ENCODE data around the gene CYP1A2. TPM values are rescaled to one million over a fixed set of nuclear protein-coding genes. Genes with fewer than 3 reads are reported as not detected.

Gene CYP1A2
- total RNA-seq, 1 experiment from 2014 or later, result not detected

- WGBS (ENCODE audit: extremely low coverage, insufficient read length, low lambda C conversion rate), result no CpG with 5 or more reads among the region's 5 CpGs
- Histone ChIP-seq H2AK5ac (ENCODE audit: insufficient read length, low read length) (no peak overlapping the region), H3K9me3 (ENCODE audit: control insufficient read depth, low read depth, low read length) (peaks cover 4% of the 10 kb centered on the region), H3K56ac (ENCODE audit: insufficient read length, low read depth, low read length) (no peak overlapping the region), H4K5ac (ENCODE audit: insufficient read length, low read depth, low read length) (no peak overlapping the region), H3K79me2 (ENCODE audit: insufficient read depth, low read length) (no peaks in the 10 kb centered on the region), H2AFZ (ENCODE audit: low read length) (no peak overlapping the region), H3K4me1 (ENCODE audit: insufficient read depth, low read length) (no peaks in the 10 kb centered on the region), H2BK5ac (ENCODE audit: insufficient read length, low read length) (no peak overlapping the region), H2BK120ac (ENCODE audit: low read depth, low read length, poor library complexity, severe bottlenecking) (no peak overlapping the region), H2BK20ac (ENCODE audit: low read depth, low read length, poor library complexity, severe bottlenecking) (no peak overlapping the region), H3K23me2 (ENCODE audit: insufficient read length, low read depth, low read length, poor library complexity, severe bottlenecking) (no peaks in the 10 kb centered on the region), H2BK15ac (ENCODE audit: low read depth, low read length) (no peak overlapping the region), H3T11ph (ENCODE audit: low read length) (no peak overlapping the region), H4K20me1 (ENCODE audit: control insufficient read depth, insufficient read depth, insufficient read length) (no peaks in the 10 kb centered on the region), H4K91ac (ENCODE audit: insufficient read length, low read depth, low read length) (no peak overlapping the region), H3K18ac (ENCODE audit: insufficient read length, low read depth, low read length) (no peak overlapping the region), H3K79me1 (ENCODE audit: insufficient read depth, low read depth, low read length, poor library complexity, severe bottlenecking) (no peaks in the 10 kb centered on the region), H3K9ac (ENCODE audit: extremely low read depth, insufficient read length, low read length) (no peak overlapping the region), H3K27me3 (ENCODE audit: insufficient read depth, low read length) (no peaks in the 10 kb centered on the region), H2BK12ac (ENCODE audit: insufficient read length, low read depth, low read length) (no peak overlapping the region), H3K14ac (ENCODE audit: insufficient read depth, low read length) (no peak overlapping the region), H3K23ac (ENCODE audit: insufficient read length, low read depth, low read length) (no peak overlapping the region), H3K4ac (ENCODE audit: low read depth, low read length) (no peak overlapping the region), H3K4me2 (ENCODE audit: insufficient read depth, insufficient read length, low read length) (no peak overlapping the region), H3K27ac (ENCODE audit: insufficient read length, low read depth, low read length) (no peak overlapping the region), H4K8ac (replicated peaks; ENCODE audit: insufficient read length, low read depth, low read length) (no peak overlapping the region)
- Mint-ChIP-seq H3K4me3 (no peak overlapping the region), H3K27me3 (ENCODE audit: low read depth) (peaks cover 51% of the 10 kb centered on the region), H3K36me3 (ENCODE audit: insufficient read depth in 1 of 3, low read depth in 3 of 3) (no peaks in the 10 kb centered on the region; a peak in 1 of 7 replicates), H3K9me3 (peaks cover 6 to 7% of the 10 kb centered on the region in 2 experiments; a peak in 2 of 5 replicates), H3K4me1 (peaks cover 5 to 6% of the 10 kb centered on the region in 2 experiments; a peak in 2 of 4 replicates), H3K27ac (no peak overlapping the region)
- no peak for DNase-seq
- TF ChIP-seq CTCF (conservative IDR thresholded peaks at IDR 0.05), result no peak
Measured at GRCh38 chr15:74742422-74742821, 6.2 kb upstream of the CYP1A2 start.

Measured in H9 (cell line).